Spleen (tissue), 7 donors: ENCODE results near the gene TLE1.

Experiments
- CTCF ChIP-seq, 11 experiments: fragments of 200-600 bp in 7 of 11; fragments of 450-650 bp in 4 of 11; sonication (generic) in 4 of 11; IDR thresholded peaks in 8 of 11; conservative IDR thresholded peaks in 3 of 11; 1 replicate in 7 of 11; 2 replicates in 4 of 11; pipeline versions ENCODE4 v1.4.0 to v1.8.0; 2016 to 2021; ENCODE audit warnings: antibody characterized with exemption in 11 of 11, inconsistent platforms in 4 of 11, mild to moderate bottlenecking in 1 of 11
- POLR2A ChIP-seq, 3 donors: fragments of 450-650 bp; IDR thresholded peaks; one replicate each; pipeline ENCODE4 v1.5.1; 2017; ENCODE audit warnings: antibody characterized with exemption in 3 of 3, mild to moderate bottlenecking in 1 of 3
- POLR2AphosphoS5 ChIP-seq, 3 donors: sonication (generic); formaldehyde crosslinking; IDR thresholded peaks; one replicate each; pipeline ENCODE4 v1.5.1; 2017; ENCODE audit warnings: antibody characterized with exemption in 3 of 3
- donor health status: DM: no; HTN: no; CAD: no; lungs with moderate emphysema.
- donor health status: DM: no; HTN: no; CAD: no.
- donor health status: DM: no; HTN: no; CAD: no.

GRCh38 chr9:81631218-81631745, 58.1 kb downstream of the TLE1 start:
- TF ChIP-seq CTCF (IDR thresholded peaks at IDR 0.05 in 8 of 11, conservative IDR thresholded peaks at IDR 0.05 in 3 of 11) (no peak), POLR2A (IDR thresholded peaks at IDR 0.05) (no peak), POLR2AphosphoS5 (IDR thresholded peaks at IDR 0.05) (no peak)
